A549 (cell line): ENCODE measurements around the gene NAA25. TPM values are rescaled to one million over a fixed set of nuclear protein-coding genes. Genes with fewer than 3 reads are reported as not detected.

Experiments
- ATAC-seq, 2 experiments: fragments of 200-7000 bp in 1 of 2; fragments of >200 bp in 1 of 2; cut with Nextera tagmentation in 1 of 2; cut with Tn5 transposase in 1 of 2; 3 replicates each; pipeline versions ENCODE4 v1.8.0 to v1.9.1; 2018 to 2020; ENCODE audit warnings: mild to moderate bottlenecking in 1 of 2, moderate library complexity in 1 of 2
- CTCF ChIA-PET: fragments of 300-600 bp; sonication (Branson Sonifier 250); formaldehyde crosslinking; extraction: SDS; loops from one replicate; lab custom pipeline; 2021; ENCODE audit warnings: antibody characterized with exemption, inconsistent platforms; lab: Yijun Ruan, JAX
- POLR2A ChIA-PET: fragments of 350-600 bp; formaldehyde crosslinking; extraction: SDS; loops from one replicate; lab custom pipeline; 2021; ENCODE audit warnings: antibody characterized with exemption, inconsistent platforms; lab: Yijun Ruan, JAX
- DNase-seq, 2 experiments: peaks; one replicate each; pipeline versions ENCODE4 v3.0.0 to v3.0.0-alpha.2; 2011 to 2016; ENCODE audit warnings: low read depth in 1 of 2, low spot score in 1 of 2
- FAIRE-seq: peaks from 2 replicates; lab custom pipeline; 2011; peaks lifted over from hg19 to GRCh38; lab: Jason Lieb, UNC
- H3K27ac ChIP-seq, 2 experiments: fragments of >200 bp; sonication (Bioruptor Twin); formaldehyde crosslinking; 3 replicates each; pipeline ENCODE4 v1.5.1; 2016 to 2017
- H3K4me1 ChIP-seq: fragments of >200 bp; sonication (Bioruptor Twin); formaldehyde crosslinking; 3 replicates; pipeline ENCODE4 v1.6.1; 2016
- H3K4me2 ChIP-seq: fragments of >200 bp; sonication (Bioruptor Twin); formaldehyde crosslinking; 3 replicates; pipeline ENCODE4 v1.6.1; 2016
- H3K4me3 ChIP-seq: fragments of >200 bp; sonication (Bioruptor Twin); formaldehyde crosslinking; 3 replicates; pipeline ENCODE4 v1.5.1; 2016
- H3K9me3 ChIP-seq: fragments of >200 bp; sonication (Bioruptor Twin); formaldehyde crosslinking; 3 replicates; pipeline ENCODE4 v1.6.1; 2016
- CBX2 ChIP-seq: fragments of 200-600 bp; sonication (generic); IDR thresholded peaks from 2 replicates; pipeline ENCODE4 v1.6.1; 2016; ENCODE audit warnings: low read depth, mild to moderate bottlenecking, borderline replicate concordance
- CHD4 ChIP-seq: fragments of 200-600 bp; sonication (generic); IDR thresholded peaks from 2 replicates; pipeline ENCODE4 v1.6.1; 2016; ENCODE audit warnings: antibody characterized with exemption, mild to moderate bottlenecking, borderline replicate concordance
- EHF ChIP-seq: fragments of 250-450 bp; sonication (Bioruptor Pico); IDR thresholded peaks from 2 replicates; pipeline ENCODE4 v1.5.0; 2020; ENCODE audit warnings: mild to moderate bottlenecking
- EHMT2 ChIP-seq: fragments of 200-600 bp; sonication (generic); IDR thresholded peaks from 2 replicates; pipeline ENCODE4 v1.6.1; 2016; ENCODE audit warnings: antibody characterized with exemption, low read depth, mild to moderate bottlenecking, moderate library complexity
- ESRRA ChIP-seq: fragments of 150-350 bp; IDR thresholded peaks from 2 replicates; pipeline ENCODE4 v1.6.1; 2014; ENCODE audit warnings: mild to moderate bottlenecking, low read length, borderline replicate concordance
- FOSL2 ChIP-seq, 2 experiments: fragments of 450-650 bp in 1 of 2; fragments of >200 bp in 1 of 2; sonication (Bioruptor Twin) in 1 of 2; formaldehyde crosslinking; IDR thresholded peaks; 2 replicates each; pipeline versions ENCODE4 v1.5.0 to v1.6.1; 2016 to 2020; ENCODE audit warnings: mild to moderate bottlenecking in 1 of 2, moderate library complexity in 1 of 2
- HDAC2 ChIP-seq: fragments of 200-600 bp; sonication (generic); IDR thresholded peaks from 2 replicates; pipeline ENCODE4 v1.6.1; 2016
- HEYL ChIP-seq: fragments of 250-450 bp; sonication (Bioruptor Pico); IDR thresholded peaks from 2 replicates; pipeline ENCODE4 v1.8.0; 2021; ENCODE audit warnings: mild to moderate bottlenecking, moderate library complexity
- HOXA7 ChIP-seq: fragments of 250-450 bp; sonication (Bioruptor Pico); IDR thresholded peaks from 2 replicates; pipeline ENCODE4 v1.5.0; 2020; ENCODE audit warnings: mild to moderate bottlenecking, moderate library complexity
- HOXB5 ChIP-seq: fragments of 250-450 bp; sonication (Bioruptor Pico); IDR thresholded peaks from 2 replicates; pipeline ENCODE4 v1.5.0; 2020; ENCODE audit warnings: mild to moderate bottlenecking, moderate library complexity
- JUNB ChIP-seq: fragments of >200 bp; sonication (Bioruptor Twin); formaldehyde crosslinking; IDR thresholded peaks from 2 replicates; pipeline ENCODE4 v1.6.1; 2016
- NFE2L2 ChIP-seq: fragments of 150-350 bp; conservative IDR thresholded peaks from 2 replicates; pipeline ENCODE4 v1.6.1; 2014; ENCODE audit warnings: low read length
- RAD21 ChIP-seq, 2 experiments: fragments of >200 bp in 1 of 2; sonication (Bioruptor Twin) in 1 of 2; formaldehyde crosslinking in 1 of 2; IDR thresholded peaks in 1 of 2; conservative IDR thresholded peaks in 1 of 2; 2 replicates in 1 of 2; 3 replicates in 1 of 2; pipeline ENCODE4 v1.6.1; 2012 to 2018; ENCODE audit warnings: inconsistent platforms in 1 of 2
- RCOR1 ChIP-seq: fragments of 150-350 bp; IDR thresholded peaks from 2 replicates; pipeline ENCODE4 v1.6.1; 2014; ENCODE audit warnings: antibody characterized with exemption, low read length, low read depth
- RFX5 ChIP-seq: fragments of 450-650 bp; IDR thresholded peaks from 2 replicates; pipeline ENCODE4 v1.7.1; 2014; ENCODE audit warnings: antibody characterized with exemption, mild to moderate bottlenecking, moderate library complexity
- TP53 ChIP-seq: fragments of 250-450 bp; sonication (Bioruptor Pico); IDR thresholded peaks from 2 replicates; pipeline ENCODE4 v1.5.0; 2021; ENCODE audit warnings: mild to moderate bottlenecking, moderate library complexity
- ZNF302 ChIP-seq: fragments of 250-450 bp; sonication (Bioruptor Pico); IDR thresholded peaks from 2 replicates; pipeline ENCODE4 v1.9.0; 2021; ENCODE audit warnings: inconsistent platforms, mild to moderate bottlenecking, moderate library complexity
- WGBS: methylation state at CpG from one replicate; pipeline ENCODE4 v1.1.6; 2017; ENCODE audit errors: missing lambda C conversion rate; 5-methylcytosine and 5-hydroxymethylcytosine counted together
- polyA plus RNA-seq, 4 experiments: library from polyadenylated mRNA; depleted of rRNA in 3 of 4; stranded (reverse); fragments of >200 nt; fragmentation: RNase III in 1 of 4; extraction: RNeasy Plus Mini Kit Qiagen cat#74134 plus additional on column Dnase treatment in 1 of 4; gene quantifications; 2 replicates in 3 of 4; 3 replicates in 1 of 4; pipeline ENCODE4 v1.2.3, GENCODE V29; 2011 to 2017
- TF ChIP-seq, protein P1 (sequence below): IDR thresholded peaks from 2 replicates; pipeline ENCODE4 v1.6.1; 2012; ENCODE audit warnings: low read depth, borderline replicate concordance
- TF ChIP-seq, protein P2 (sequence below): fragments of 250-450 bp; sonication (Bioruptor Pico); IDR thresholded peaks from 2 replicates; pipeline ENCODE4 v1.5.0; 2021; ENCODE audit warnings: mild to moderate bottlenecking, moderate library complexity, borderline replicate concordance
- TF ChIP-seq, protein P3 (sequence below): fragments of 150-350 bp; IDR thresholded peaks from 2 replicates; pipeline ENCODE4 v1.6.1; 2014; ENCODE audit warnings: low read depth, mild to moderate bottlenecking, low read length

The NAA25 gene
- polyA plus RNA-seq, 2 of the 4 experiments (the other 2 are of a cell fraction) = 21.3 to 41.4 TPM

DNA sequence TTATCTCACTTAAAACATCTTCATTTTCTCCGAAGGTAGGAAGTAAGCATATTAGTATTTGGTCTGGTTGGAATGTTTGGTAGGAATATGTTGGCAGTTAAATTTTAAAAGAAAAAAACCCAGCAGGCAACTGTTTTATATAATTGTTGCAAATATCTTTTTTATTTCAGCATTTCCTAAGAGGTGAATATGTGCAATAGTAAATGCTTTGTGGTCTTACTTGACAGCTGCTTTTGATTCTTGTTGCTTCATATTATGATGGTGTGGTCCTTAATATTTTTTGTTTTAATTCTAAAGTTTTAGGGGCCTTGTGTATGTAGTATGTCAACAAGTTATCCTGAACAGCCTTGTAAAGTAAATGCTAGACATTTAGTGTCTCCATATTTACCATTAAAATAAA, 23.1 kb upstream of the NAA25 start:
- no peak for TF ChIP-seq CHD4
- TF ChIP-seq EHMT2 = no peak
- TF ChIP-seq FOSL2 (IDR thresholded peaks at IDR 0.05) = no peak
- TF ChIP-seq FOSL2 (CRISPR knock-in tag; IDR thresholded peaks at IDR 0.05) = no peak
- no peak for TF ChIP-seq HOXA7
- H3K9me3 ChIP-seq = no peaks in the 10 kb centered on the region
- FAIRE-seq (no peak), ATAC-seq (no peak), DNase-seq (no peak)
- H3K27ac ChIP-seq = no peak overlapping the region
- no peak overlapping the region for H3K4me3 ChIP-seq
- ChIA-PET POLR2A (no interaction called here), CTCF (no interaction called here)
- peak overlapping the region; percentile 74; the same call in 2 of the 3 replicates for H3K4me2 ChIP-seq
- peaks cover 37% of the 10 kb centered on the region for H3K4me1 ChIP-seq
- WGBS = 91% methylated on average over 1 of the region's 1 CpG

DNA sequence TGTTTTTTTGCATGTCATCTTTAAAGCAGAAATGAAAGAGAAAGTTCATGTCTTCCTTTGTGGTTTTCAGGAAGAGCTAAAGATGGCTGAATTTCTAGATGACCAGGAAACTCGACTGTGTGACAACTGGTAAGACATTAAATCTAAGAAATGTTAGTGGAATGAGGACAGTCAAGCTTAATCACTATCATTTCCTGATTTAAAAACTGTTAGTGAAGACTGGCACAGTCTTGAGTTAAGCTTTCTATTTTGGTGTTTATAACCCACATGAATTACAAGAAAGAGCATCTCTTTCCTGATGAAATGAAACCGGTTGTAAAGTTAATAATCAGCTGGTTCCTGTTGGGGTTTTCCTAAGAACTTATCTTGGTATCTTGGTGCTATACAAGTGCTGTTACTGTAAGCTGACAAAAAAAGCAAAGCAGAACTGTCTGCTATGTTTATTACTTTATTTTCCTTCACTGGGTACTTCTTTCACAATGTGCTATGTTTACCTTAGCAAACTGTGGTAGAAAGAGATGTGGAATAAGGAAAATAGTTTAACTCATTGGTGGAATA, 21.9 kb upstream of the NAA25 start:
- Histone ChIP-seq H3K4me3 (peak overlapping the region; percentile 1; the same call in 1 of the 3 replicates), H3K9me3 (no peaks in the 10 kb centered on the region), H3K4me1 (peaks cover 43% of the 10 kb centered on the region)
- DNase-seq = no peak
- CTCF ChIA-PET = no interaction called here
- TF ChIP-seq RCOR1 (no peak), EHF (CRISPR knock-in tag) (peak; percentile 43; the same call in 1 of the 2 replicates)
- TF ChIP-seq, all 56 proteins: peak for 1
- ATAC-seq (no peak), FAIRE-seq (peak; percentile 32)
- H3K27ac ChIP-seq = peak overlapping the region; percentile 37 to 72
- POLR2A ChIA-PET = interaction anchor here (0.6 kb wide), 1 partner anchor 285 kb away, joined by 4 read pairs; no protein-coding TSS in a partner anchor
- WGBS = 7% methylated on average over 2 of the region's 2 CpGs
- peak overlapping the region; percentile 74 for H3K4me2 ChIP-seq

DNA sequence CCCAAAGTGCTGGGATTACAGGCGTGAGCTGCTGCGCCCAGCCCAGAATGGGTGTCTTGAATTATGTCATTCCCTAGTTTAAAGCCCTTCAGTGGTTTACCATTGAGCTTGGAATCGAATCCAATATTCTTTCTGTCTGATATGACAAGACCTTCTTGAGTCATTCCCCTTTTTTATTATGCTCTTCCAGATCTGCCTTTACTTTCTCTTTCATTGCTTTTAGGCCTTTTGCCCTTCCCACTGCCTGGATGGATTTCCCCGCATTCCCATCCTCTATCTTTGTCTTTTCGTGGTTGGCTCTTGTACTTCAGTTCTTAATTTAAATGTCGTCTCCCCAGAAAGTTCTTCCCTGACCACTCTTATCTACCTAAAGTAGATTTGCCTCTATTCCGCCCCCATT, 18.3 kb upstream of the NAA25 start:
- Histone ChIP-seq H3K9me3 (no peaks in the 10 kb centered on the region), H3K4me3 (no peak overlapping the region), H3K4me1 (peaks cover 64% of the 10 kb centered on the region), H3K4me2 (peak overlapping the region; percentile 75), H3K27ac (no peak overlapping the region)
- CTCF ChIA-PET = interaction anchor here (0.6 to 1.3 kb wide), 3 partner anchors 13 to 17 kb away, joined by 3 to 4 read pairs (median 3); no protein-coding TSS in a partner anchor
- 93% methylated on average over 7 of the region's 7 CpGs for WGBS
- TF ChIP-seq, protein P1, sequence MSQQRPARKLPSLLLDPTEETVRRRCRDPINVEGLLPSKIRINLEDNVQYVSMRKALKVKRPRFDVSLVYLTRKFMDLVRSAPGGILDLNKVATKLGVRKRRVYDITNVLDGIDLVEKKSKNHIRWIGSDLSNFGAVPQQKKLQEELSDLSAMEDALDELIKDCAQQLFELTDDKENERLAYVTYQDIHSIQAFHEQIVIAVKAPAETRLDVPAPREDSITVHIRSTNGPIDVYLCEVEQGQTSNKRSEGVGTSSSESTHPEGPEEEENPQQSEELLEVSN = no peak
- TF ChIP-seq CBX2 (no peak), JUNB (no peak), NFE2L2 (no peak), HOXA7 (no peak), TP53 (CRISPR knock-in tag) (no peak), HOXB5 (CRISPR knock-in tag) (no peak), RAD21 (conservative IDR thresholded peaks at IDR 0.05 in 1 of 2, IDR thresholded peaks at IDR 0.05 in 1 of 2) (no peak), ESRRA (no peak), RFX5 (no peak), ZNF302 (CRISPR knock-in tag) (no peak), HEYL (CRISPR knock-in tag) (no peak), RCOR1 (no peak), HDAC2 (no peak), FOSL2 (IDR thresholded peaks at IDR 0.05) (no peak), FOSL2 (CRISPR knock-in tag; IDR thresholded peaks at IDR 0.05) (no peak), CHD4 (no peak)
- TF ChIP-seq, protein P2, sequence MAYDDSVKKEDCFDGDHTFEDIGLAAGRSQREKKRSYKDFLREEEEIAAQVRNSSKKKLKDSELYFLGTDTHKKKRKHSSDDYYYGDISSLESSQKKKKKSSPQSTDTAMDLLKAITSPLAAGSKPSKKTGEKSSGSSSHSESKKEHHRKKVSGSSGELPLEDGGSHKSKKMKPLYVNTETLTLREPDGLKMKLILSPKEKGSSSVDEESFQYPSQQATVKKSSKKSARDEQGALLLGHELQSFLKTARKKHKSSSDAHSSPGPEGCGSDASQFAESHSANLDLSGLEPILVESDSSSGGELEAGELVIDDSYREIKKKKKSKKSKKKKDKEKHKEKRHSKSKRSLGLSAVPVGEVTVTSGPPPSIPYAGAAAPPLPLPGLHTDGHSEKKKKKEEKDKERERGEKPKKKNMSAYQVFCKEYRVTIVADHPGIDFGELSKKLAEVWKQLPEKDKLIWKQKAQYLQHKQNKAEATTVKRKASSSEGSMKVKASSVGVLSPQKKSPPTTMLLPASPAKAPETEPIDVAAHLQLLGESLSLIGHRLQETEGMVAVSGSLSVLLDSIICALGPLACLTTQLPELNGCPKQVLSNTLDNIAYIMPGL = no peak
- TF ChIP-seq, protein P3, sequence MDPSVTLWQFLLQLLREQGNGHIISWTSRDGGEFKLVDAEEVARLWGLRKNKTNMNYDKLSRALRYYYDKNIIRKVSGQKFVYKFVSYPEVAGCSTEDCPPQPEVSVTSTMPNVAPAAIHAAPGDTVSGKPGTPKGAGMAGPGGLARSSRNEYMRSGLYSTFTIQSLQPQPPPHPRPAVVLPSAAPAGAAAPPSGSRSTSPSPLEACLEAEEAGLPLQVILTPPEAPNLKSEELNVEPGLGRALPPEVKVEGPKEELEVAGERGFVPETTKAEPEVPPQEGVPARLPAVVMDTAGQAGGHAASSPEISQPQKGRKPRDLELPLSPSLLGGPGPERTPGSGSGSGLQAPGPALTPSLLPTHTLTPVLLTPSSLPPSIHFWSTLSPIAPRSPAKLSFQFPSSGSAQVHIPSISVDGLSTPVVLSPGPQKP = no peak
- no peak for DNase-seq
- POLR2A ChIA-PET = no interaction called here
- ATAC-seq = no peak
- FAIRE-seq = no peak
